ENCODE data around the gene SIN3A. TPM values are rescaled to one million over a fixed set of nuclear protein-coding genes. Genes with fewer than 3 reads are reported as not detected.
A peak's percentile ranks its signal among the peaks of the same experiment; 100 is the strongest.
"Not testable (repeated sequence)": the region's sequence is repeated elsewhere in the genome, so short reads cannot be mapped to it uniquely, and the experiment has no call there.

SIN3A gene
- total RNA-seq, 2 experiments from 2014 or later: 67.5 to 72.4 TPM

DNA sequence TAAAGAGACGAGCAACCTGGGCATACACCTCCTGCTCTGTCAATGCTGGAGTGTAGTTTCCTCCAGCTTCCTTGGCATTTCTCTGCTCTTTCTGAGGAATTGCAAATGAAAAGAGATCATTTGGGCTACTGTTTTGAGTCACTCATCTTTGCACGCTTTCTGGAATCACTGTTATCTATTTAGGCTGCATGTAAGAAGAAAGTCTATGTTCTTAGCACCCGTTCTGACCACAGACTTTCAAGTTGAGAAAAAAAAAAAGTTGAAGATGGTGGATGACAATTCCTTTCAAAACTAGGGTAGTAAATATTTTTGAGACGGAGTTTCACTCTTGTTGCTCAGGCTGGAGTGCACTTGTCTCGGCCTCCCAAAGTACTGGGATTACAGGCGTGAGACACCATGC, 41.3 kb downstream of the SIN3A start:
- no peak for ATAC-seq
- intact Hi-C loops (cut with micrococcal nuclease): no loop called here
- POLR2A ChIA-PET: interaction anchor here (0.7 to 1.0 kb wide), 2 partner anchors 13 to 22 kb away, joined by 3 read pairs; no protein-coding TSS in a partner anchor
- TF ChIP-seq, protein P1, sequence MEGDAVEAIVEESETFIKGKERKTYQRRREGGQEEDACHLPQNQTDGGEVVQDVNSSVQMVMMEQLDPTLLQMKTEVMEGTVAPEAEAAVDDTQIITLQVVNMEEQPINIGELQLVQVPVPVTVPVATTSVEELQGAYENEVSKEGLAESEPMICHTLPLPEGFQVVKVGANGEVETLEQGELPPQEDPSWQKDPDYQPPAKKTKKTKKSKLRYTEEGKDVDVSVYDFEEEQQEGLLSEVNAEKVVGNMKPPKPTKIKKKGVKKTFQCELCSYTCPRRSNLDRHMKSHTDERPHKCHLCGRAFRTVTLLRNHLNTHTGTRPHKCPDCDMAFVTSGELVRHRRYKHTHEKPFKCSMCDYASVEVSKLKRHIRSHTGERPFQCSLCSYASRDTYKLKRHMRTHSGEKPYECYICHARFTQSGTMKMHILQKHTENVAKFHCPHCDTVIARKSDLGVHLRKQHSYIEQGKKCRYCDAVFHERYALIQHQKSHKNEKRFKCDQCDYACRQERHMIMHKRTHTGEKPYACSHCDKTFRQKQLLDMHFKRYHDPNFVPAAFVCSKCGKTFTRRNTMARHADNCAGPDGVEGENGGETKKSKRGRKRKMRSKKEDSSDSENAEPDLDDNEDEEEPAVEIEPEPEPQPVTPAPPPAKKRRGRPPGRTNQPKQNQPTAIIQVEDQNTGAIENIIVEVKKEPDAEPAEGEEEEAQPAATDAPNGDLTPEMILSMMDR (IDR thresholded peaks at IDR 0.05): no peak
- Mint-ChIP-seq H3K4me1 (ENCODE audit: low read depth) (peaks cover 29% of the 10 kb centered on the region), H3K9me3 (no peaks in the 10 kb centered on the region), H3K27ac (no peak overlapping the region), H3K27me3 (no peaks in the 10 kb centered on the region), H3K36me3 (ENCODE audit: low read depth) (peaks cover 72% of the 10 kb centered on the region), H3K4me3 (no peak overlapping the region)
- DNase-seq: no peak
- CTCF ChIA-PET: interaction anchor here (0.6 kb wide), 1 partner anchor 22 kb away, joined by 3 read pairs; no protein-coding TSS in a partner anchor

GRCh38 chr15:75407083-75407482, 44.4 kb downstream of the SIN3A start:
- TF ChIP-seq, protein P1 (IDR thresholded peaks at IDR 0.05): no peak
- intact Hi-C loops (cut with micrococcal nuclease): no loop called here
- no peaks in the 10 kb centered on the region for H3K9me3 Mint-ChIP-seq
- ATAC-seq (peak; percentile 66), DNase-seq (no peak)
- H3K4me3 Mint-ChIP-seq: no peak overlapping the region
- ChIA-PET CTCF (interaction anchor here (0.7 to 3.1 kb wide), 3 partner anchors 39 to 275 kb away, joined by 3 to 15 read pairs (median 4); partner anchors contain the start of gene MAN2C1), POLR2A (interaction anchor here (1.0 to 1.3 kb wide), 3 partner anchors 13 to 46 kb away, joined by 3 to 7 read pairs (median 6); partner anchors contain the start of gene MAN2C1)
- H3K27me3 Mint-ChIP-seq: no peaks in the 10 kb centered on the region
- peaks cover 22% of the 10 kb centered on the region for H3K4me1 Mint-ChIP-seq (ENCODE audit: low read depth)
- peaks cover 66% of the 10 kb centered on the region for H3K36me3 Mint-ChIP-seq (ENCODE audit: low read depth)
- peak overlapping the region; percentile 78 for H3K27ac Mint-ChIP-seq

GRCh38 chr15:75403892-75404291, 47.6 kb downstream of the SIN3A start:
- ChIA-PET POLR2A (interaction anchor here (1.6 to 2.2 kb wide), 4 partner anchors 36 to 51 kb away, joined by 4 to 6 read pairs (median 5); no protein-coding TSS in a partner anchor), CTCF (interaction anchor here (3.1 kb wide), 1 partner anchor 36 kb away, joined by 15 read pairs; the partner anchor contains the start of gene MAN2C1)
- H3K27me3 Mint-ChIP-seq: no peaks in the 10 kb centered on the region
- intact Hi-C loops (cut with micrococcal nuclease): no loop called here
- no peak for DNase-seq
- H3K9me3 Mint-ChIP-seq: no peaks in the 10 kb centered on the region
- peaks cover 59% of the 10 kb centered on the region for H3K36me3 Mint-ChIP-seq (ENCODE audit: low read depth)
- H3K4me3 Mint-ChIP-seq: no peak overlapping the region
- H3K27ac Mint-ChIP-seq: no peak overlapping the region
- no peak for ATAC-seq
- TF ChIP-seq, protein P1 (IDR thresholded peaks at IDR 0.05): no peak
- H3K4me1 Mint-ChIP-seq (ENCODE audit: low read depth): peaks cover 22% of the 10 kb centered on the region

GRCh38 chr15:75397494-75397893, 54.0 kb downstream of the SIN3A start:
- intact Hi-C loops (cut with micrococcal nuclease): no loop called here
- Mint-ChIP-seq H3K4me3 (no peak overlapping the region), H3K36me3 (ENCODE audit: low read depth) (peaks cover 59% of the 10 kb centered on the region), H3K4me1 (ENCODE audit: low read depth) (peaks cover 6% of the 10 kb centered on the region), H3K27me3 (no peaks in the 10 kb centered on the region), H3K27ac (no peak overlapping the region), H3K9me3 (no peaks in the 10 kb centered on the region)
- TF ChIP-seq, protein P1 (IDR thresholded peaks at IDR 0.05): no peak
- CTCF ChIA-PET: interaction anchor here (0.8 kb wide), 1 partner anchor 9 kb away, joined by 3 read pairs; no protein-coding TSS in a partner anchor
- ATAC-seq: no peak
- POLR2A ChIA-PET: interaction anchor here (1.5 kb wide), 1 partner anchor 12 kb away, joined by 3 read pairs; no protein-coding TSS in a partner anchor
- DNase-seq: no peak

DNA sequence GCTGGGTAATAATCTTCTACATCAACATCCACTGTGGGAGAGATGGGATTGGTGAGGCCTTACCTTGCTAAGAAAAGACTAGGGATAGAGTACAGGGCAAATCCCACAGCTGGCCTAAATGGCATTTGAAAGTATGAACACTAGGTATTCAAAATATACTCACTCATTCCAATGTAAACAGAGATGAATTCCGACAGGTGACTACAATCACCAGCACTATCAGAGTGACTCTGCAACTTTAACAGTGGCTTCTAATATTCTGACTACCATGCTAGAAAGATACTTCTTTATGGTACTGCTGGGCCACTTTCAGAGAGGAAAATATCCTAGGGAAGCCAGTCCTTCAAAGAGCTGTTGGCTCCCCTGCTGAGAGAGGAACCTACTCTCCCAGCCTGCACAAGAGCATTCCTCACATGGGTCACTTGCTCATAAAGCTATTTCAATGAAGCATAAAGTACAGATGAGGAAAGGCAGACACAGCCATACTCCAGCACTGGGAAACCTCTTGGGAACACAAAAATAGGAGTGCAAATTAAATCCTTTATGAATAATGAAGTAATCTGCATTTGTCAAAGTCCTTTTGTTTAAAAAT, 61.6 kb downstream of the SIN3A start:
- intact Hi-C loops (cut with micrococcal nuclease): no loop called here
- ATAC-seq (no peak), DNase-seq (no peak)
- Mint-ChIP-seq H3K27me3 (no peaks in the 10 kb centered on the region), H3K9me3 (no peaks in the 10 kb centered on the region), H3K36me3 (ENCODE audit: low read depth) (peaks cover 67% of the 10 kb centered on the region), H3K4me1 (ENCODE audit: low read depth) (peaks cover 16% of the 10 kb centered on the region), H3K4me3 (no peak overlapping the region), H3K27ac (no peak overlapping the region)
- CTCF ChIA-PET: no interaction called here
- TF ChIP-seq, protein P1 (IDR thresholded peaks at IDR 0.05): no peak
- POLR2A ChIA-PET: interaction anchor here (0.6 to 1.8 kb wide), 3 partner anchors 9 to 24 kb away, joined by 3 to 5 read pairs (median 5); partner anchors contain the start of gene MAN2C1

DNA sequence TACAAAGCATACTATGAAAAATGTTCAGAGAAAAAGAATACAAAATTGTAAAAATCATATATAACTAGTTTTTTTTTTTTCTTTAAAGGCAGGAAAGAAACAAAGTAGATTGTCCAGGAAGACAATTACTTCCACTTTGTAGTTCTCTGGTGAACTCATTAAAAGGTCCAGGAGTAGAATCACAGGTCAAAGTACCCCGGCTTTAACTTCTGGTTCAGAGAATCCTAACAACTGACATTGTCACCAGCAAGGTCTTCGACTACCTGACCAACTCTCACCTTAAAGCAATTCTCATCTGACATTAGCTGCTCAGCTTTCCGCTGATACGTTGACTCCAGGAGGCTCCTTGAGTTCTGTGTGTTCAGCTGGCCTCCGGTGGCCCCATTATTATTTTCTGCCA, 67.5 kb downstream of the SIN3A start:
- H3K4me3 Mint-ChIP-seq; DNase-seq; CTCF ChIA-PET; intact Hi-C loops (cut with micrococcal nuclease); ATAC-seq; H3K27me3 Mint-ChIP-seq; H3K27ac Mint-ChIP-seq; POLR2A ChIA-PET; H3K9me3 Mint-ChIP-seq: not testable (repeated sequence)
- Mint-ChIP-seq H3K4me1 (ENCODE audit: low read depth) (peaks cover 14% of the 10 kb centered on the region), H3K36me3 (ENCODE audit: low read depth) (peaks cover 62% of the 10 kb centered on the region)
